Measurements from ENCODE around the gene SRBD1. TPM values are rescaled to one million over a fixed set of nuclear protein-coding genes. Genes with fewer than 3 reads are reported as not detected.

The SRBD1 gene
- total RNA-seq, 2 donors from 2014 or later = 19.0 to 22.3 TPM

DNA sequence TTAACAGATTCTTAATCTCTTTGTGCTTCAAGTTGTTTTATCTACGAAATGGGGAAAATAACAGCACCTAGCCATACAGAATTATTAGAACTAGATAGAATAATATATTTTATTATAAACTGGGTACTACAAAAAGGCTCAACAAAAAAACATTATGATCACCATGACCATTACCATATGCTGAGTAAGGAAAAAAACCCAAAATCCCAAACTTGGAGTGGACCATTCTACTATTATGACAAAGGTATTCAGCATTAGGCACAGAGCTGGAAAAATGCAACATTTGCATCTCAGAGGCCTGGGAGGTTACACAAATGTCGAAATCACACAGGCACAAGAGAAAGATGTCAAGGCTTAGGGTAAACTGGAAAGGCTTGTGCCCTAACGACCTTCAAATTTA is 162.8 kb downstream of the SRBD1 start:
- Histone ChIP-seq H3K27me3 (replicated peaks; ENCODE audit: insufficient read depth) (no peaks in the 10 kb centered on the region), H3K4me3 (no peak overlapping the region), H3K9me3 (no peaks in the 10 kb centered on the region), H3K4me1 (ENCODE audit: control insufficient read depth in 1 of 2, low read depth in 2 of 2) (peaks cover 8 to 42% of the 10 kb centered on the region in 2 donors), H3K27ac (no peak overlapping the region), H3K36me3 (no peaks in the 10 kb centered on the region)
- ATAC-seq (ENCODE audit: insufficient number of reproducible peaks, low FRiP score, low read depth) (no peak), DNase-seq (ENCODE audit: low spot score) (no peak)
- TF ChIP-seq, protein P1, sequence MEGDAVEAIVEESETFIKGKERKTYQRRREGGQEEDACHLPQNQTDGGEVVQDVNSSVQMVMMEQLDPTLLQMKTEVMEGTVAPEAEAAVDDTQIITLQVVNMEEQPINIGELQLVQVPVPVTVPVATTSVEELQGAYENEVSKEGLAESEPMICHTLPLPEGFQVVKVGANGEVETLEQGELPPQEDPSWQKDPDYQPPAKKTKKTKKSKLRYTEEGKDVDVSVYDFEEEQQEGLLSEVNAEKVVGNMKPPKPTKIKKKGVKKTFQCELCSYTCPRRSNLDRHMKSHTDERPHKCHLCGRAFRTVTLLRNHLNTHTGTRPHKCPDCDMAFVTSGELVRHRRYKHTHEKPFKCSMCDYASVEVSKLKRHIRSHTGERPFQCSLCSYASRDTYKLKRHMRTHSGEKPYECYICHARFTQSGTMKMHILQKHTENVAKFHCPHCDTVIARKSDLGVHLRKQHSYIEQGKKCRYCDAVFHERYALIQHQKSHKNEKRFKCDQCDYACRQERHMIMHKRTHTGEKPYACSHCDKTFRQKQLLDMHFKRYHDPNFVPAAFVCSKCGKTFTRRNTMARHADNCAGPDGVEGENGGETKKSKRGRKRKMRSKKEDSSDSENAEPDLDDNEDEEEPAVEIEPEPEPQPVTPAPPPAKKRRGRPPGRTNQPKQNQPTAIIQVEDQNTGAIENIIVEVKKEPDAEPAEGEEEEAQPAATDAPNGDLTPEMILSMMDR (IDR thresholded peaks at IDR 0.05) = no peak

DNA sequence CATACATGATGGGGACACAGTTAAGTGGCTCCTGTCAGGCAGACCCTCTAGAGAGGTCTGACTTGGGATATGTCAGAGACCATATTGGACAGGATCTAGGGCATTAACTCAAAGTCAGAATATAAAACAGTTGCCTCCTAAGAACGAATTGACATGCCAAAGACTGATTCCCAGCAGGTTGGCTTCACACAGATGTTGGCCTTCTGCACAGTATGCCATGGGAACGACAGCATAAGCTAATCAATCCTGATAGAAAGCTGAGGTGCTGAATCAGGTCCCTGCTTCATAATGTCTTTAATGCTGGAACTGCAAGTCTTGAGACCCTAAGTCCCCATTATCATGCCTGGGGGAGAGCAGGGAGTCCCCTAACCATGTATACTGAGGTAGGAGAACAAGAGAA is 165.1 kb downstream of the SRBD1 start:
- ATAC-seq (ENCODE audit: insufficient number of reproducible peaks, low FRiP score, low read depth) = no peak
- TF ChIP-seq, protein P1 (IDR thresholded peaks at IDR 0.05) = no peak
- no peaks in the 10 kb centered on the region for H3K27me3 ChIP-seq (replicated peaks; ENCODE audit: insufficient read depth)

DNA sequence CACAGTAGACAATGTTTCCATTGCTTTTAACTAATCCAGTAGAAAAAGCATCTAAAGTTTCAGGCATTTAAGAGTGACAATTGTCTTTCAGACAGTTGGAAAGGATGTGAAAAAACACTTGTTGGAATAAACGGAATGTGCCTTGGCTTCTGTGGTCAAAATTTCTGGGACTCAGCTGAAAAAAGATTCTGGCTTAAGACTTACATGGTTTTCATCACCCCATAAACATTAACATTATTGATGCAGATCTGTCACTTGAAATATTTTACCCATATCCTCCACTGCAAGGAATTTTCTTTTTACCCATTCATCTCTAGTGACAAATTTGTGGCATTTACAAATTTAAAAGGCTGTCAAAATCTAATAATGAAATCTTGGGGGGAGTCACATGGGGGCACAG is 166.0 kb downstream of the SRBD1 start:
- DNase-seq (ENCODE audit: low spot score) (no peak), ATAC-seq (ENCODE audit: insufficient number of reproducible peaks, low FRiP score, low read depth) (no peak)
- Histone ChIP-seq H3K9me3 (no peaks in the 10 kb centered on the region), H3K4me1 (ENCODE audit: control insufficient read depth in 1 of 2, low read depth in 2 of 2) (peaks cover 8 to 46% of the 10 kb centered on the region in 2 donors), H3K27me3 (replicated peaks; ENCODE audit: insufficient read depth) (no peaks in the 10 kb centered on the region), H3K36me3 (no peaks in the 10 kb centered on the region), H3K4me3 (no peak overlapping the region), H3K27ac (peak overlapping the region in 1 of 2 donors; percentile 6)
- TF ChIP-seq, protein P1 (IDR thresholded peaks at IDR 0.05) = no peak

More for the DNA sequence above, 165.1 kb downstream of the SRBD1 start:
- H3K27ac ChIP-seq = no peak overlapping the region
- H3K36me3 ChIP-seq = no peaks in the 10 kb centered on the region
- no peaks in the 10 kb centered on the region for H3K9me3 ChIP-seq
- H3K4me3 ChIP-seq = no peak overlapping the region
- H3K4me1 ChIP-seq (ENCODE audit: control insufficient read depth in 1 of 2, low read depth in 2 of 2) = peaks cover 8 to 46% of the 10 kb centered on the region in 2 donors
- no peak for DNase-seq (ENCODE audit: low spot score)

DNA sequence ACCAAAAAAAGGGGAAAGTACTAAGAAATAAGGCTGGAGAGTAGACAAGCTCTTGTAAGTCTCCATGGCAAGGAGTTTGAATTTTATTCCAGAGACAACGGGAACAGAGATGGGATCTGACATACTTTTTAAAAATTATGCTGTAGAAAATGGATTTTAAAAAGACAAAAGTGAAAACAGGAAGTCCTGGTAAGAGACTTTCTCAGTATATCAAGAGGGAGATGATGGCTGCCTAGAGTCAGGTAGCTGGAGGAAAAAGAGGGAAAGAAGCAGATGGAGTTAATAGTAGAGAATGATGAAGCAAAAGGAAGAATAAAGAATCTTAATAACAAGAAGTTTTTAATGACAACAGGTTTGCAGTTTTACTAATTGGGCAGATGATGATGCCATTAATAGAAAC is 168.1 kb downstream of the SRBD1 start:
- DNase-seq (ENCODE audit: low spot score) = no peak
- no peak for ATAC-seq (ENCODE audit: insufficient number of reproducible peaks, low FRiP score, low read depth)
- no peak overlapping the region for H3K4me3 ChIP-seq
- H3K9me3 ChIP-seq = no peaks in the 10 kb centered on the region
- H3K27me3 ChIP-seq (replicated peaks; ENCODE audit: insufficient read depth) = no peaks in the 10 kb centered on the region
- TF ChIP-seq, protein P1 (IDR thresholded peaks at IDR 0.05) = no peak
- H3K4me1 ChIP-seq (ENCODE audit: control insufficient read depth in 1 of 2, low read depth in 2 of 2) = peaks cover 8 to 49% of the 10 kb centered on the region in 2 donors
- H3K36me3 ChIP-seq = no peaks in the 10 kb centered on the region
- peak overlapping the region in 1 of 2 donors; percentile 65 for H3K27ac ChIP-seq

DNA sequence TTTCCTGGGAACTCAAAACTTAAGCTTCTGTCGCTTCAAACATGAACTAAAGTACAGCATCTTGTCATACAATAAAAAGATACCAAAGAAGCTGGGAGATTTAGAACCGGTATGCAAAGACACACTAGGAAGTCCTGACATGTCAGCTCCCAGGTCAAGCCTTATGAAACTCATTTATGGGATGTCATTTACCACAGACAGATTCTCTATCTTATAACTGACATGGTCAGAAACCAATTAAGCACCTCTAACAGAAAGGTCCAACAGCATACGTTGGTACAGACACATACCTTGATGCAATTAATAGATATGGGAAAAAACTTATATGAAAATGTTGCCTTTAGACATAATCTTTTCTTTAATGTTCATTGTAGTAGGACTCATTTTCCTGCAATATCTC is 169.0 kb downstream of the SRBD1 start:
- DNase-seq (ENCODE audit: low spot score) (no peak), ATAC-seq (ENCODE audit: insufficient number of reproducible peaks, low FRiP score, low read depth) (no peak)
- H3K4me1 ChIP-seq (ENCODE audit: control insufficient read depth in 1 of 2, low read depth in 2 of 2) = peaks cover 8 to 49% of the 10 kb centered on the region in 2 donors
- TF ChIP-seq, protein P1 (IDR thresholded peaks at IDR 0.05) = no peak
- H3K27me3 ChIP-seq (replicated peaks; ENCODE audit: insufficient read depth) = no peaks in the 10 kb centered on the region
- H3K4me3 ChIP-seq = no peak overlapping the region
- no peaks in the 10 kb centered on the region for H3K9me3 ChIP-seq
- no peaks in the 10 kb centered on the region for H3K36me3 ChIP-seq
- peak overlapping the region; percentile 19 to 65 for H3K27ac ChIP-seq

All from thoracic aorta (tissue), 2 donors.